GM12891 (cell line): ENCODE measurements around the gene LHFPL3.

Experiments
- POLR2A ChIP-seq: IDR thresholded peaks from 2 replicates; pipeline ENCODE4 v1.6.1; 2011; ENCODE audit warnings: low read depth, low read length, control low read depth
- POLR2AphosphoS5 ChIP-seq: IDR thresholded peaks from 2 replicates; pipeline ENCODE4 v1.6.1; 2011; ENCODE audit warnings: low read depth, low read length, control low read depth
- POU2F2 ChIP-seq: IDR thresholded peaks from 2 replicates; pipeline ENCODE4 v1.6.1; 2011; ENCODE audit warnings: low read depth, mild to moderate bottlenecking, control low read depth, low read length, moderate library complexity
- TAF1 ChIP-seq: IDR thresholded peaks from 2 replicates; pipeline ENCODE4 v1.6.1; 2011; ENCODE audit warnings: low read depth, low read length, control low read depth

- no peak for TF ChIP-seq POLR2AphosphoS5
- TF ChIP-seq POLR2A: no peak
- TF ChIP-seq TAF1: no peak
- TF ChIP-seq POU2F2: no peak
Measured at GRCh38 chr7:104371216-104371979, 43.0 kb downstream of the LHFPL3 start.
